Pons (tissue), 1 donor: ENCODE results near the gene TAF8.
"Not testable (repeated sequence)": the region's sequence is repeated elsewhere in the genome, so short reads cannot be mapped to it uniquely, and the experiment has no call there.

Source experiments
- DNase-seq: peaks from one replicate; pipeline ENCODE4 v3.0.0-alpha.2; 2016; ENCODE audit warnings: low spot score

The TAF8 gene

DNA sequence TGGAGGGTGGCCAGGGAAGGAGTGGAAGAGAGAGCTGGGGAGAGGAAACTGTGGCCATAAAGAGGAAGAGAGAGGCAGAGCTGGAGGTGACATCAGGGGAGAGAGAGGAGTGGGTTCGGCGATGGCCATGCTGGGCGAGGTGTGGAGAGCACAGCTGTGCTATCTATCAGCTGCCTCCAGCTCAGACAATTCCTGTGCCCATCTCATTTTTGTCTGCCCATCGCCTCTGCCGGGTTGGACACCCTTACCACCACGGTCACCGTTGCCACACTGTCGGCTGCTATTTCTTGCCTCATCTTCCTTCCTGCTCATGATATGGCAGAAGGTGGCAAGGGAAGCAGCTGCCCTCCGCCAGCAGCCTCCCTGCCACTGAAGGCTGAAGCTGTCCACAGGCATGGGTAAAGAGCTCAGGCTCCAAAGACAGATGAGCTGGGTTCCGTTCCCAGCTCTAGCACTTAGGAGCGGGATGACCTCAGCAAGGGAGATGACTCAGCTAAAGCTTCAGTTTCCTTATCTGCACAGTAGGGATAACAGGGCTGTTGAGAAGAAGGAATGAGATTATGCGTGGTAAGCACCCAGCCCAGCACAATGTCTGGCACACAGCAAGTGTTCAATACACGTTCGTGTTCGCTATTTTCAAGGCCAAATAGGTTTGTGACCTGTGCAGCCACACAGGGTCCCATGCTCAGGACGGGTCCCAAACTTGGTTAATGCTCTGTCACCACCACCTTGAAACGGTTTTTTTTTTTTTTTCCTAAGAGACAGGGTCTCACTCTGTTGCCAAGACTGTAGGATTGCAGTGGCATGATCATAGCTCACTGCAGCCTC, 21.9 kb upstream of the TAF8 start:
- DNase-seq: no peak

DNA sequence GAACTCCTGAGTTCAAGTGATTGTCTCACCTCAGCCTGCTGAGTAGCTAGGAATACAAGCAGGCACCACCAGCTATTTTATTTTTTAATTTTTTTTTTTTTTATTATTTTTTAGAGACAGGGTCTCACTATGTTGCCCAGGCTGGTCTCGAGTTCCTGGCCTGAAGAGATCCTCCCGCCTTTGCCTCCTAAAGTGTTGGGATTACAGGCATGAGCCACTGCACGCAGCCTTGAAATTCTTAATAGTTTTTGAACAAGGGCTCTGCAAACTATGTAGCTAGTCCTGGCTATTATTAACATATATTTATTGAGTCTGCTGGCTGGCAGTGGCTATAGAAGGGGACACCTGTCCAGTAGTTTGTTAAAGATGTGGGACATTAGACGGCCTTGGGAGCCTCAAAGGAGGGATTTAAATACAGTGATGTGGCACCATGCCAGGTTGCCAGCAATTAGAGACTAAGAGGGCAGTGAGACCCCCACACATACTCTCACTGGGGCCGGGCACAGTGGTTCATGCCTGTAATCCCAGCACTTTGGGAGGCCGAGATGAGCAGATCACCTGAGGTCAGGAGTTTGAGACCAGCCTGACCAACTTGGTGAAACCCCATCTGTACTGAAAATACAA, 21.1 kb upstream of the TAF8 start:
- DNase-seq: no peak

DNA sequence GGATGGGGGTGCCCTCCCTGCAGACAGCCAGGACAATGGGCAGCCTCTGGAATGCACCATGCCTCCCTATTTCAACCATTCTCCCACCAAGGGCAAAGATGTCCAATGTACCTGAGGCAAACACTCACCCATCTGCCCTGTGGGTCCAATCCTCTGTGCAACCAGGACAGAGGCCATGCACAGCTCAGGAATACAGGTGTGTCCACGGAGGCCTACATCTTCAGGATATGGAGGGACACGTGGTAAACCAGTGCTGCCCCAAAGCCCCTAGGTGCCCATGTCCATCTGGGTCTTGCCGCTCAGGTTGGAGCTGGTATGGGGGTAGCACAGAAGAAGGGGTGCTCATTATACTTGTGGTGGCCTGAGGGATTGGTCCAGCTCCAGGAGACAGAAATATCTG, 20.4 kb upstream of the TAF8 start:
- no peak for DNase-seq

DNA sequence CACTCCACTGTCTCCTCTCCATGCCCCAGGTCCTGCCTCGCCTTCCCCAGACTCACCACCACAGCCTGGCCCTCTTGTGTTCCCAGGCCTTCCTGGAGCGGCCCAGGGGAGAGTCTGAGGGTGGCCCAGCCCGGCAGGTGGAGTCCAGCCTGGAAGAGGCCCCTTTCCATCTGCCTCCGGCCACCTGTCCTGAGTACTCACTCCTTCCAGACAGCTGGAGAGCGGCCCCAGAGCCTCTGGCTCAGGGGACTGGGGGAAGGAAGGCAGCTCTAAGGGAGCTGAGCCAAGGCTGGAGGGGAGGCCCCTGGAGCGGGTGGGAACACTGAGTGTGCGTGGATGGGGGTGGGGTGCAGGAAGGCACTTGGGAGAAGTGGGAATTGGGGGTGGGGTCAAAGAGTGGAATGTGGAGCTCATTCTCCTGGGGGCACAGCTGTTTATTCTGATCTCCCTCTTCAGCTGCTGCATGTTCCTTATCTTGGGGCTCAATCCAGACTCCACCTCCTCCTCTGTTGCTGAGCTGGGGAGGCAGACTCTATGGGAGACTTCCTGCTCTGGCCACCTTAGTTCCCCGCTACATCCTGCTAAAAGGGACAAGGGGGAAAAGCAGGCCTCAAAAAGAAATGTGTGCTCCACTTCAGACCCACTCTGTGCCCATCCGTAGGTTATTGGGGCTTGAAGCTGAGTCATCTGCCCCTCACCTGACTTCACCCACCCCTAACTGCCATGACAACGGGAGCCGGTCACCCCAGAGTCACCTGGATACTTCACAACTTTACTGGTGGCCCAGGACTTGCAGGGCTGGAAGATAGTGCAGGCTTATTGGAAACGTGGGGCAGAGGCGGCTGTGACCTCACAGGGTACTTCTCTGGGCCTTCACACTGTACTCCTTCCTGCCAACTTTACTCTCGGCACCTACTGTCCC, 19.5 kb upstream of the TAF8 start:
- DNase-seq: no peak

DNA sequence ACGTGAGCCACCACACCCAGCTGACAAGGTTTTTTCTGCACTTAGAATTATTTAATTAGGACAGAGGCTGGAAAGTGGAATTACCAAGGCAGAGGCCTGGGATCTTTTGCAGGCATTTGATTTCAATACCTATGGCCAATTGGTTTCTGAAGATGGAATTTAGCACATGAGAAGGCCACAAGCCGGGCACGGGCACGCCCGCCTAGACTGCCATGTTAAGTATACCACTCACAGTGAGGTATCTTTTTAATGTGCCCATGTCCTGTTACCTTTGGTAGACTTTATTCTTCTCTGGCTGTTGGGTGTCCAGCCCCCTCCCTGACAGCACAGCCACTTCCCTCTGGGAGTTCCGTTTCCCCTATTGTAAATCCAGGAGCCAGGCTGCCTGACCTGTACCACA, 18.0 kb upstream of the TAF8 start:
- no peak for DNase-seq

DNA sequence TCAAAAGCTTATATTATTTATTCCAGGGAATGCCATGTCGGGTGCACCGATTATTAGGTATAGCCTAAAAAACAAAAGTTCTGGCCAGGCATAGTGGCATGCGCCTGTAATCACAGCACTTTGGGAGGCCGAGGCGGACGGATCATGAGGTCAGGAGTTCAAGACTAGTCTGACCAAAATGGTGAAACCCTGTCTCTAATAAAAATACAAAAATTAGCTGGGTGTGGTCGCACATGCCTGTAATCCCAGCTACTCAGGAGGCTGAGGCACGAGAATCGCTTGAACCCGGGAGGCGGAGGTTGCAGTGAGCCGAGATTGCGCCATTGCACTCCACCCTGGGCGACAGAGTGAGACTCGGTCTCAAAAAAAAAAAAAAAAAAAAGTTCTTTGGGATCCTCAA, 12.7 kb upstream of the TAF8 start:
- not testable (repeated sequence) for DNase-seq

DNA sequence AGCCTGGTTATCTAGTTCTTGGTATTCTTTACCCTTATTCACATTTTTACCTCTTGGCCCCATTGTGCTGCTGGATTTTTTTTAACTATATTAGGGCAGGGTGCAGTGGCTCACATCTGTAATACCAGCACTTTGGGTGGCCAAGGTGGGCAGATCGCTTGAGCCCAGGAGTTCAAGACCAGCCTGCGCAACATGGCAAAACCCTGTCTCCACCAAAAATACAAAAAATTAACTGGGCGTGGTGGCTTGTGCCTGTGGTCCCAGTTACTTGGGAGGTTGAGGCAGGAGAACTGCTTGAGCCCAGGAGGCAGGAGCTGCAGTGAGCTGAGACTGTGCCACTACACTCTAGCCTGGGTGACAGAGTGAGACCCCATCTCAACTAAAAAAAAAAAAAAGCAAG, 12.2 kb upstream of the TAF8 start:
- DNase-seq: no peak

DNA sequence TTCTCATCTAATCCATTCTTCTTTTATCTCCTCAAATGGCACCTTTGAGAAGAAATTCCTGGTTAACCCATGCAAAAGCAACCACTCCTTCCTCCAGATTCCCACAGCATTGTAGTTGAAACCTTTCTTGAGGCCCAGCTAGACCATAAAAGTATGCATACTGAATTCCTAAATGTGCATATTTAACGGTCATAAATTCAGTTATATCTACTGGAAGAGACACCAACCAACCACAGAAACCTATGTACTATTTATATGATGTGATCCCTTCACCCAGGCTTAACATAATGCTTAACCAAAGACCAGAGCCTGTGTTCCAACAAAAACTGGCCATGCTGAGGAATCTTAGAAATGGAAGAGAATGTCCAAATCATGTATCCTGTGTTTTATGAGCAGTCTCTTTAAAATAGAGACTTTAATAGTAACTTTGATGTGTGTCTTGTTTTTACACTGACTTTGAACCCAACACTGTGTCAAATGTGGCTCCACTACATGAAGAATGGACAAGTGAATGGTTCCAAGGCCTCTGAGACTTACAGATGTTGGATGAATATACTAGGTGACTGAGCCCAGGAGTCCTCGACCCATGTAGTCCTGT, 11.4 kb upstream of the TAF8 start:
- DNase-seq: no peak

DNA sequence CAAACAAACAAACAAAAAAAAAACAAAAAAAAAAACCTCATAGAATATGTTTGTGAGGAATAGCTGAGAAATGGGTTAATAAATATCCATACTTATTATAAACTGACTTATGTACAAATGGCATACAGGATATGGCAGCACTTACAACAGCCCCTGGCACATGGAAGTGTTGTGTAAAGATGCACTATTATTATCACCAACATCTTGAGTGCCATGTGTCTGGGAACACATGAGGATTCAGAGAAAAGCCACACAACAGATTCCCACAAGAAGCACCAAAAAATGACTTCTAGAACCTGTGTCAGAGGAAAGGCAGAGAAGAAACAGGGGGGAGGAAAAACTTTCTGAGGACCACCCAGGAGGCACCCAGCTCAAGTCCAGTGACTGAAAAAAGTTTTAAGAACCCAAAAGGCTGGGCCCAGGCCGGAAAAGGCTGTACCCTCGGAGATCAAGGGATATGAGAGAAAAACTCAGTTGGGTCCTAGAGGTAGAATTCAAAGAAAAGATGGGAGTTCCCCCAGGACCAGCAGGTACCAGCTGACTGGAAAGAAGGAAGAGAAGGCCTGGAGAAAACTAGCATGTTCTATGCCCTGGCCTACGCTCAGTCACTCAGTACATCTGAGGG, 9.4 kb upstream of the TAF8 start:
- no peak for DNase-seq

DNA sequence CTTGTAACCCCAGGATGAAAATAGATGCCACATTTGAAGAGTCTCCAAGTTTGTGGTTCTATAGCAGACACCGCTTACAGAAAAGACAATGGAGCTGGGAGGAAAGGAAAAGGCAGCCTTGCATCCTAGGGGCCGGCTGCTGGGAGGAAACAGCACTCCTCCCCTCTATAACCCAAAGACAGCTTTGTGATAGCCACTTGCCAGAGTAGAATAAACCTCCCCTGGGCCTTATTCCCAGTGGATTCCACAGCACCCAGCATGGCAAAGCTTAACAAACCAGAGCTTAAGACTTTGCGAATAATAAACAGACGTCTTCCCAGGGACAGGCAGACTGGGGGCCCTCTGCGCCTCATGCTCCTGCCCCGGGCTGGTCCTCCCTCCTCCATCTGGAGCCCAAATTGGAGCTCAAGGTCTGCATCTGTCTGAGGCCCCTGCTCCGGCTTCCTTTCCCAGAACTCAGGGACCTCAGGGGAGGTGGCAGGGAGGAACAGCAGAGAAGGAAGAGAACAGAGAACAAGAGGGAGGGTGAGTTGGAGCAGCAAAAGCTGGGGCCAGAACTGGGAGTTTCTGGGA, 8.8 kb upstream of the TAF8 start:
- DNase-seq: no peak

DNA sequence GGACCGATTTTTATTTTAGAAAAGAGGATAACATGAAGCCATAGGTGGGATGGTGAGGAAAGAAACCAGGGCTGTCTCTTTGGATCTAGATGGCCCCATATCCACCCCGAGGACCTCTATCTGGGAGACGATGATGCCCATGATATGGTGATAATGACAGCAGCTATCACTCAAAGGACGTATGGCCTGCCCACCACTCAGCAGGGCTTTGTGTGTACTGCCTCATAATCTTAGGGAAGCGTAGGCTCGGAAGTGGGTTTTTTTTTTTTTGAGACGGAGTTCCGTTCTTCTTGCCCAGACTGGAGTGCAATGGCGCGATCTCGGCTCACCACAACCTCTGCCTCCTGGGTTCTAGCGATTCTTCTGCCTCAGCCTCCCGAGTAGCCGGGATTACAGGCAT, 8.2 kb upstream of the TAF8 start:
- no peak for DNase-seq

DNA sequence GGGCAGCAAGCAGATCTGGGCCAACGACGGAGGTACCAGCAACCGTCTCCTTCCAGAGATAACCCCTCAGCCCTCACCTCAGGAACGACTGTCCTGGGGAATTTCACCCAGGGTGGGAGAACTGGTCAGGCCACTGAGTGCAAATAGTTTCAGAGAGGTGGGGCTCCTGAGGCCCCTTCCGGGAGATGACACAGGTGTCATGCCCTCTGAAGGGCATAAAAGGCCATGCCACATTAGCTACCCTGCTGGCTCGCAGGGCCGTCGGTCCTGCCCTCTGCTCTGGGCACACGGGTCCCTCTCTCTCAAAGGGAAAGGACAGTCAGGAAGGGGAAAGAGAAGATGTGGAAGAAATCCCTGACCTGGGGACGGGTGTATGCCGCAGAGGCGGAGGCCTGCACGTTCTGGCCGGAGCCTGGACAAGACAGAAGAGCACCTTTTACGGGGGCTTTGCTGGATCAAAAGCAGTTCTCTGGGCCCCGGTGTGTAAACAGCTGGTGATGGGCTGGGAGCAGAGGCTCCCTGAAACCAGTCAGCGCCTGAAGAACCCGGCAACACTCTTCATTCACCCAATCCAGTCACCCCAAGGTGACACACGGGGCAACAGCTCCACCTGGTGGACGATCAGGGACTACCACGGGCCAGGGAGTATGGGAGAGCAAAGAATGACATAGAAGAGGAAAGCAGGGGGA, 6.4 kb upstream of the TAF8 start:
- peak; percentile 93 for DNase-seq

DNA sequence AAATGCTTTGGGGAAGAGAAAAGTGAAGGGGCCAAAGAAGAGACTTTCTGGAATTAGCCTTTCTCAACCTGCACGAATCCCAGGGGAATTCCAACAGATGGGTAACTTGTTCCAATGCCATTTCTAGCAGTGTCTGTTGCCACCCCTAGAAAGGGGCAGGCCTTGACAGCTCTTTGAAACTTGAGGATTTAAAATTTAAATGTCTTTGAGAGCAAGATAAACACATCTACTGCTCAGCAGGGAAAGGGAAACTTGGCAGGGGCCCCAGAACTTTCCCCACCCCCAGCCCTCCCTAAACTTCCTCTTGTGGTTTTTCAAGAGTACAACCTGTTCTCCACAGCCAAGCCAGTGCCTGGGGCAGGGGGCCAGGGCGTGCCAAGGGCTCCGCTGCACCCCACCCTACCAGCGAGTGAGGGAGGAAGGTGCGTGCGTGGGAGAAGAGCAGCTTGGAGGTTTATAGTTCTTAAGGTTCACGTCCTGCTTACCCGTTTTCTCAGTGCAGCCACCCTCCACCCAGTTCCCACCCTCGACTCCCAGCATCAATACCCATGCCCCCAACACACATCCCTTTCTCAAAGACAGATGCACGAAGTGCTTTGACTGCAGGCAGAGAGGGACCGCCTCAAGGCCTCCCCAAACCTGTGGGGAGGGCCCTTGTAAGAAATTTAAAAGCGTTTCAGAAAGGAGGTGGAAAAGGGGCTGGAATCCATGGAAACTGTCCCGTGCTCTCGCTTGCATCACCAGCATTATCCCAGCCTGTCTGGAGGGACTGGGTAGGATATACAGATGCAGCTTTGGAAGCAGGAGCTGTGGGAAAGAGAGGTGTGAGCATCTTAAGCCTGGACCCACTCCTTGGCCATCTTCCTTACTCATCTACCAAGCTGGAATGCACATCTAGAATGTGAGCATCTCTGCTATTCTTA, 4.5 kb upstream of the TAF8 start:
- peak; percentile 56 for DNase-seq

DNA sequence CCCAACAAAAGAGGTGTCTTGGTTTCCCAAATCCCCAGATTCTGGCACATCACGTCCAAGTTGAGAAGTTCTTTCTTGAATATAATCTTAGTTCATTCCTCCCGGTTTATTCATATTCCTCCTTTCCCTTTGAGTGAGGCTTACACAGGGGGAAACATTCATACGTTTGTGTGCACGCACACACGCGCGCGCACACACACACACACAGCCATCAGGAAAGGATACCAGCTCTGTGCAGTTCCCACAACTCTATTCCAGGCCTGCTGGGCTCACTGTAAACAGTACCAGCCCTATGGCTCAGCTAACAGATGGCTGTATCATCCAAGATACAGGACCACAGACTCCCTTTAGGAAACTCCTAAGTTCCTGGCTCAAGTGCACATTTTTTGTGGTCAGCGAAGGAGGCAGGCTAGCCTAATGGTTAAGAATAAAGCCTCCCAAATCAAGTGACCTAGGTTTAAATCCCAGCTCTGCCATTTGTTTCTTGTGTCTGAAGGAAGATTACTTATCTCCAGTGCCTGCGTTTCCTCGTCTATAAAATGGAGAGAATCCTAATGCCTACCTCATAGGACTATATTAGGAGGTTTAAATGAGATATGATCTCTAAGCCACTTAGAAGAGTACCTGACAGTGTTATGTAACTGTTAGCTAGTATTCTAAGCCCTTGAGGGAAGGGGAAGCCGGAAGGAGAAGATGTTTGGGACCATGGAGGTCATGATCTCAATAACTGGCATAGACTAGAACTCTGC, 3.7 kb upstream of the TAF8 start:
- DNase-seq: peak; percentile 15

DNA sequence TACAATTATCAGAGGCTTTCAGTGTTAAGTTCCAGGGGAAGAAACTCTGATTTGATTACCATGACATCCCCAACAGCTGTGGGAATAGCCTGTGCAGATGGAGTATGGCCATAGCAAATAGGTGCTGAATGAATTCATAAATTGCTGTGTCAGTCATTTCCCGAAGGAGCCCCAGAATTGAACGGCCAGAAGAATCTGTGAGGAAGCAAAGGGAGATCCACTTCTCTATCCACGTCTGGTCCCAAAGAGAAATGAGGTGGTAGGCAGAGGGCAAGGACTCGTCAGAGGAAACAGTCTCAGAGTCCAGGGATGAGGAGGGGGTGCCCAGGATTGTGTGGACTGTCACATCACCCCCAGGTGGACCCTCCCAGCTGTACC, 3.1 kb upstream of the TAF8 start:
- no peak for DNase-seq

DNA sequence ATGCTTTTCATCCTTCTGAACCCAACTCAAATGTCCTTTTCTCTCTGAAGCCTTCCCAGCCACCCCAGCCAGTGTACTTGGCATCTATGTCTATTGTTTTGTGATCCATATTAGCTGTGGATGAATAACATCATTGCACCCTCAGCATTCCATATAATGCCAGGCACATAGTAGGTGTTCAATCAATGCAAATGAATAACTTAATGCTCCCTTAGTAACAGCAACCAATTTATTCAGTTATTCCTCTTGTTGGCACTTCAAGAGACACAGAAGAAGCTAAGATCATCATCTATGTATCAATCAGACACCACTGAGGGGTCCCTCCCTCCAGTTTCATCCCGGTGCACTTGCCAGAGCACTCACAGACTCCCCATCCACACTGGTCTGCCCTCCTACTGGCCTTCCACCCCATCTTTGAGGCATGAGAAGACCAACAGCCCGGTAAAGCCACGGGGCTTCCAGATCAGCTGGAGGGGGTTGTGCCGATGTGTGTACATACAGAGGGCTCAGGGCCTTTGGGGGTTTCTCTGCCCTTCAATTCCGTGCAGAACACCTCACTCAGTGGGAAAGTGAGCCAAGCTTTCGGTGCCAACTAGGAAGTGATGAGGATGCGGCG, 2.4 kb upstream of the TAF8 start:
- DNase-seq: no peak

DNA sequence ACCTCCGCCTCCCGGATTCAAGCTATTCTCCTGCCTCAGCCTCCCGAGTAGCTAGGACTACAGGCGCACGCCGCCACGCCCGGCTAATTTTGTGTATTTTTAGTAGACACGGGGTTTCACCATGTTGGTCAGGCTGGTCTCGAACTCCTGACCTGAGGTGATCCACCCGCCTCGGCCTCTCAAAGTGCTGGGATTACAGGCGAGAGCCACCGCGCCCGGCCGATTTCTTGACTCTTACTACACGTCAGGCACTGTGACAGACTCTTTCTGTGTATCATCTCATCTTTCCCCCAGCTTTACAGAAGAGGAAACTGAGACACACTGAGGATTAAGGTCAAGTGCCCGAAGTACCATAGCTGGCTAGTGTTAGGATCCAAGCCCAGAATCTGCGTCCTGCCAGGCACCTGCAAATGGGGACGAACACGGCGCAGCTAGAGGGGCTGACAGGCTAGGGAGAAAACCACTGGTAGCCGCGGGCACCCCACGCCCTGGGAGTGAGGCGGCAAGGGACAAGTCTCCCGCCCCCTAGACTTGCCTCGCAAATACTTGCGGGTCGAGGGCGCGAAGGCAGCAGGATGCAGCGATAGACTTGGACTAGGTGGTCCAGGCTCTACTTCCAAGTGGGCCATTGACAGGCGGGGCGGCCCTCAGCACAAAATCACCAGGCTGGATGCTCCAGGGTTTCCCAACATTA, 1.1 kb upstream of the TAF8 start:
- no peak for DNase-seq

DNA sequence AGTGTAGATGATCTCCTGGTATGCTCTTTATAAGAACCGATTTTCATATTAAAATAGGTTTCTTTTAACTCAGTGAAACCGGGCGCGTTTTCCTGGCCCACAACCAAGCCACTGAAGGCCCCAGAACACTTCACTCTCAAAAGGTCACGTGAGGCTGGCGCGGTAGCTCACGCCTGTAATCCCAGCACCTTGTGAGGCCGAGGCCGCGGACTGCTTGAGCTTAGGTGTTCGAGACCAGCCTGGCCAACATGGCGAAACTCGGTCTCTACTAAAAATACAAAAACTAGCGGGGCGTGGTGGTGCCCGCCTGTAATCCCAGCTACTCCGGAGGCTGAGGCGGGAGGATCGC, 402 bp upstream of the TAF8 start:
- peak; percentile 24 for DNase-seq
